ENCODE measurements around the gene JARID2. TPM values are rescaled to one million over a fixed set of nuclear protein-coding genes. Genes with fewer than 3 reads are reported as not detected.

Gene JARID2
- total and polyA plus RNA-seq, 7 donors, result 1.1 to 16.1 (median 4.9) TPM

DNA sequence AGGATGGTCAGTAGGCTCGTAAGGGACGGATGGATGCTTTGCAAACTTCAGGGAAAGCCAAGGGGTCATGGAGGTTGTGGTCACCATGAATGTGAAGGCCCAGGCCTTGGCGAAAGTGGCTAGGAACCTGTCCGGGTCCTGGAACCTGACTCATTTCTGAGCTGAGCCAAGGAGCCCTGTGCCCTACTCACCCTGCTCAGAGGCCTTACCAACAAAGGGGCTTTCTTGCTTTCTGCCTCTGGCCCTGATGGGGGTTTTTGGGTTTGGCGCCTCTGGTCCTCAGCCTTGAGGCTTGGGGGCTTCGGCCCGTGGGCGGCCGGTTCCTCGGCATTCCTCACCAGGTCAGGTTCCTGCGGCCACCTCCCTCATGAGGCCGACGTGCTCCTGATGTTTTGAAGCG is 261.9 kb downstream of the JARID2 start:
- WGBS, 3 donors, result 81 to 89% (median 88%) methylated on average over 14 of the region's 14 CpGs
- H3K27ac ChIP-seq, result no peak overlapping the region
- intact Hi-C loops (cut with DNase I), result loop anchor here (5.0 kb wide), 2 partner anchors 115 to 1885 kb away; partner anchors contain the start of gene CAP2 (in 1 of the 2)
- TF ChIP-seq, protein P1, sequence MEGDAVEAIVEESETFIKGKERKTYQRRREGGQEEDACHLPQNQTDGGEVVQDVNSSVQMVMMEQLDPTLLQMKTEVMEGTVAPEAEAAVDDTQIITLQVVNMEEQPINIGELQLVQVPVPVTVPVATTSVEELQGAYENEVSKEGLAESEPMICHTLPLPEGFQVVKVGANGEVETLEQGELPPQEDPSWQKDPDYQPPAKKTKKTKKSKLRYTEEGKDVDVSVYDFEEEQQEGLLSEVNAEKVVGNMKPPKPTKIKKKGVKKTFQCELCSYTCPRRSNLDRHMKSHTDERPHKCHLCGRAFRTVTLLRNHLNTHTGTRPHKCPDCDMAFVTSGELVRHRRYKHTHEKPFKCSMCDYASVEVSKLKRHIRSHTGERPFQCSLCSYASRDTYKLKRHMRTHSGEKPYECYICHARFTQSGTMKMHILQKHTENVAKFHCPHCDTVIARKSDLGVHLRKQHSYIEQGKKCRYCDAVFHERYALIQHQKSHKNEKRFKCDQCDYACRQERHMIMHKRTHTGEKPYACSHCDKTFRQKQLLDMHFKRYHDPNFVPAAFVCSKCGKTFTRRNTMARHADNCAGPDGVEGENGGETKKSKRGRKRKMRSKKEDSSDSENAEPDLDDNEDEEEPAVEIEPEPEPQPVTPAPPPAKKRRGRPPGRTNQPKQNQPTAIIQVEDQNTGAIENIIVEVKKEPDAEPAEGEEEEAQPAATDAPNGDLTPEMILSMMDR (IDR thresholded peaks at IDR 0.05), result no peak
- H3K4me1 ChIP-seq, result peaks cover 71% of the 10 kb centered on the region
- no peak for DNase-seq
- no peak for ATAC-seq
- H3K27me3 ChIP-seq (ENCODE audit: insufficient read depth in 3 of 3, low read length in 2 of 3), result no peaks in the 10 kb centered on the region
- peaks cover 0 to 26% of the 10 kb centered on the region in 2 donors for H3K36me3 ChIP-seq (ENCODE audit: insufficient read depth in 1 of 2, low read depth in 1 of 2)
- H3K4me3 ChIP-seq, result no peak overlapping the region
- H3K9me3 ChIP-seq, result no peaks in the 10 kb centered on the region

DNA sequence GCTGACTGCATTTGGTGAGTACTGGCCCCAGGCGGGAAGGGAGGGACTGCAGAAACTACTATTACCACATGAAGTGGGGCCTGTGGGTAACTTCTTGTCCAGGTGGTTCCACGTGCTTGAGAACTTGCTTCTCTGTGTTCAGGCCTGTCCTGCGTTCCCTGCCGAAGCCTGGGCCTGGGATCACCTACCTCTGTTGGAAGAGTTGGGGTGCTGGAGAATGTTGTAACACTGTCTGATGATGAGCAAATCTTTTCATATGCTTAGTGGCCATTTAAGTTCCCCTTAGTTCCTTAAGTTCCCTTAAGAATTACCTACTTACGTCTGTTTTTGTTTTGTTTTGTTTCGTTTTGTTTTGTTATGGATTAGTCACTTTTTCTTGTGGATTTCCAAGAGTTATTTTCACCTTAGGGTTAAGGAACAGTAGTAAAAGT is 262.6 kb downstream of the JARID2 start:
- no peak for DNase-seq
- Histone ChIP-seq H3K4me1 (peaks cover 66% of the 10 kb centered on the region), H3K27ac (no peak overlapping the region), H3K27me3 (ENCODE audit: insufficient read depth in 3 of 3, low read length in 2 of 3) (no peaks in the 10 kb centered on the region), H3K4me3 (no peak overlapping the region), H3K9me3 (no peaks in the 10 kb centered on the region), H3K36me3 (ENCODE audit: insufficient read depth in 1 of 2, low read depth in 1 of 2) (peaks cover 0 to 33% of the 10 kb centered on the region in 2 donors)
- no peak for ATAC-seq
- intact Hi-C loops (cut with DNase I), result loop anchor here (5.0 kb wide), 2 partner anchors 114 to 1884 kb away; partner anchors contain the start of gene CAP2 (in 1 of the 2)
- TF ChIP-seq, protein P1 (IDR thresholded peaks at IDR 0.05), result no peak
- 94 to 95% (median 95%) methylated on average over 6 of the region's 6 CpGs for WGBS, 3 donors

DNA sequence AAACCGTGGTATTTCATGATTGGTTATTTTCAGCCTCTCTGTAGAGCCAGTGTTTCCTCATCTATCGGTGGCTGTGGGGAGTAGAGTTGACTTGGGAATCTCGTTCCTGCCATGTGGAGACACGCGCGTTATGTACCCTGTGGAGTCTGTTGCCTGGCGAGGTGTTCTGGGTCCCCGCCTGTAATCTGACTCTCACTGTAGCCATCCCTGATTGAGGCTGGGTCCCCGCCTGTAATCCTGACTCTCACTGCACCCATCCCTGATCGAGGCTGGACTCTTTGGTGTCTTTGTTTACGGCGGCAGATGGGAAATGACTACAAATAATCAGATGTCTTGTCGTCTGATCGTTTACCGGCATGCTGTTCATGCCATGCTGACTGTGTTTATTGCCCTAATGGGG is 263.1 kb downstream of the JARID2 start:
- Histone ChIP-seq H3K4me1 (peaks cover 62% of the 10 kb centered on the region), H3K27ac (no peak overlapping the region), H3K27me3 (ENCODE audit: insufficient read depth in 3 of 3, low read length in 2 of 3) (no peaks in the 10 kb centered on the region), H3K36me3 (ENCODE audit: insufficient read depth in 1 of 2, low read depth in 1 of 2) (peaks cover 0 to 37% of the 10 kb centered on the region in 2 donors), H3K4me3 (no peak overlapping the region), H3K9me3 (no peaks in the 10 kb centered on the region)
- ATAC-seq (no peak), DNase-seq (no peak)
- WGBS, 3 donors, result 81 to 91% (median 88%) methylated on average over 15 of the region's 15 CpGs
- intact Hi-C loops (cut with DNase I), result loop anchor here (5.0 kb wide), 2 partner anchors 113 to 1883 kb away; partner anchors contain the start of gene CAP2 (in 1 of the 2)
- TF ChIP-seq, protein P1 (IDR thresholded peaks at IDR 0.05), result no peak

DNA sequence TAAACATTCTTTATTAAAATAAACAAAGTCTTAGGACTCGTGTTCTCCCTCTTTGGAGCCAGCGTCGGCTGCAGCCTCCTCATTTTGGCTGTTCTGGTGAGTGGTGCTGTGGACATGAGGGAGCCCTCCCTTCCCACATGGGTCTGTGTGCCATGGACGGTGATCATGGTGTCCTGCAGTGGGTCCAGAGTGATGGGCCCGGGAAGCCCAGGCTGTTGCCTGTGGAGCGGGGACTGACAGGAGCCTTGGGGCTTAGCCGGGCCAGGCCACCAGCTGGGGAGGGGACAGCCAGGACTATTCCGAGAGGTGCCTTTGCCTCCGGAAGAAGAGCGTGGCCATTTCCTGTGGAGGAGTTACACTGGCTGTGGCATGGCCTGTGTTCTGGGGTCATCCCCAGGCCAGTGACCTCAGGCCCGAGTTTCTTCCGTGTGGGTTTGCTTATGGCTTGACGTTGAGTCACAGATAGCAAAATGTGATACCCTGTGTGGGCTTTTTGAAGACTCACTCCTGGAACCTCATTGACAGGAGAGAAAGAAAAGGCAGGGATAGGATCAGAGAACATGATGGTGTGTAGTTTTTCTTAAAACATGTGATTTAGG is 263.6 kb downstream of the JARID2 start:
- Histone ChIP-seq H3K27ac (no peak overlapping the region), H3K4me1 (peaks cover 57% of the 10 kb centered on the region), H3K27me3 (ENCODE audit: insufficient read depth in 3 of 3, low read length in 2 of 3) (no peaks in the 10 kb centered on the region), H3K9me3 (no peaks in the 10 kb centered on the region), H3K4me3 (no peak overlapping the region), H3K36me3 (ENCODE audit: insufficient read depth in 1 of 2, low read depth in 1 of 2) (peaks cover 0 to 42% of the 10 kb centered on the region in 2 donors)
- TF ChIP-seq, protein P1 (IDR thresholded peaks at IDR 0.05), result no peak
- intact Hi-C loops (cut with DNase I), result loop anchor here (5.0 kb wide), 2 partner anchors 113 to 1883 kb away; partner anchors contain the start of gene CAP2 (in 1 of the 2)
- ATAC-seq, result no peak
- no peak for DNase-seq
- WGBS, 3 donors, result 84 to 89% (median 86%) methylated on average over 13 of the region's 13 CpGs
